ENCODE results near the gene ANKRD40.
"Not testable (repeated sequence)": the region's sequence is repeated elsewhere in the genome, so short reads cannot be mapped to it uniquely, and the experiment has no call there.

Gene ANKRD40

GRCh38 chr17:50685334-50685665, 22.4 kb downstream of the ANKRD40 start:
- DNase-seq = no peak

- peak; percentile 37 for DNase-seq
Observed at GRCh38 chr17:50684612-50685333, 22.9 kb downstream of the ANKRD40 start.

- no peak for DNase-seq
Observed at GRCh38 chr17:50684288-50684611, 23.5 kb downstream of the ANKRD40 start.

GRCh38 chr17:50683434-50684287, 24.1 kb downstream of the ANKRD40 start:
- DNase-seq = no peak

- DNase-seq = no peak
Observed at GRCh38 chr17:50682938-50683337, 24.8 kb downstream of the ANKRD40 start.

GRCh38 chr17:50682441-50682840, 25.3 kb downstream of the ANKRD40 start:
- no peak for DNase-seq

GRCh38 chr17:50681263-50682200, 26.2 kb downstream of the ANKRD40 start:
- peak; percentile 52 for DNase-seq

- DNase-seq = not testable (repeated sequence)
Observed at GRCh38 chr17:50680543-50681262, 27.0 kb downstream of the ANKRD40 start.

- DNase-seq = no peak
Observed at GRCh38 chr17:50680126-50680525, 27.6 kb downstream of the ANKRD40 start.

GRCh38 chr17:50679008-50679544, 28.6 kb downstream of the ANKRD40 start:
- no peak for DNase-seq

- no peak for DNase-seq
Observed at GRCh38 chr17:50677851-50678375, 29.8 kb downstream of the ANKRD40 start.

- DNase-seq = no peak
Observed at GRCh38 chr17:50676065-50676975, 31.4 kb downstream of the ANKRD40 start.

- no peak for DNase-seq
Observed at GRCh38 chr17:50675627-50676026, 32.1 kb downstream of the ANKRD40 start.

- DNase-seq = no peak
Observed at GRCh38 chr17:50675190-50675589, 32.5 kb downstream of the ANKRD40 start.

- no peak for DNase-seq
Observed at GRCh38 chr17:50672831-50673551, 34.7 kb downstream of the ANKRD40 start.

- DNase-seq = no peak
Observed at GRCh38 chr17:50672071-50672470, 35.6 kb downstream of the ANKRD40 start.

GRCh38 chr17:50668838-50669581, 38.7 kb downstream of the ANKRD40 start:
- DNase-seq = no peak

GRCh38 chr17:50668025-50668837, 39.5 kb downstream of the ANKRD40 start:
- DNase-seq = no peak
